ENCODE data around the gene OR2C1. TPM values are rescaled to one million over a fixed set of nuclear protein-coding genes. Genes with fewer than 3 reads are reported as not detected.

OR2C1 gene
- total RNA-seq, 1 experiment from 2014 or later: not detected

- ChIA-PET RAD21 (ENCODE audit: low non-redundant PET in 1 of 2, low total read pairs in 2 of 2, uncharacterized antibody in 2 of 2, unreplicated experiment in 2 of 2) (no interaction called here), POLR2A (no interaction called here), CTCF (no interaction called here)
- no peaks in the 10 kb centered on the region for H3K27me3 ChIP-seq (ENCODE audit: insufficient read depth, low read length)
- no peak for TF ChIP-seq ATF3 (IDR thresholded peaks at IDR 0.05)
- no peak for TF ChIP-seq FOSL1 (IDR thresholded peaks at IDR 0.05; ENCODE audit: low read depth)
- TF ChIP-seq CBX3 (IDR thresholded peaks at IDR 0.05; ENCODE audit: low read depth): no peak
- TF ChIP-seq SIN3A (IDR thresholded peaks at IDR 0.05; ENCODE audit: low read depth): no peak
- TF ChIP-seq JUND (IDR thresholded peaks at IDR 0.05): no peak
- no peak for TF ChIP-seq EZH2 (IDR thresholded peaks at IDR 0.05)
- no peak for TF ChIP-seq EGR1 (IDR thresholded peaks at IDR 0.05; ENCODE audit: low read depth)
- no peak for TF ChIP-seq YY1 (IDR thresholded peaks at IDR 0.05; ENCODE audit: extremely low read depth, insufficient replicate concordance, low read depth, low read length)
- no peak for TF ChIP-seq MAX (IDR thresholded peaks at IDR 0.05)
- no peak for TF ChIP-seq CTCF (IDR thresholded peaks at IDR 0.05 in 2 of 3, conservative IDR thresholded peaks at IDR 0.05 in 1 of 3; ENCODE audit: borderline replicate concordance in 1 of 3, insufficient read depth in 1 of 3, low read depth in 2 of 3, low read length in 2 of 3)
- no peak for TF ChIP-seq SRF (IDR thresholded peaks at IDR 0.05; ENCODE audit: low read depth)
- no peak for TF ChIP-seq ELF1 (IDR thresholded peaks at IDR 0.05; ENCODE audit: borderline replicate concordance, low read depth)
- intact Hi-C loops (cut with micrococcal nuclease): no loop called here
- H3K9me3 ChIP-seq (ENCODE audit: control insufficient read depth in 1 of 2, insufficient read depth in 1 of 2, low read depth in 1 of 2, low read length in 2 of 2): no peaks in the 10 kb centered on the region
- BruUV-seq (replicated peaks): no TSS peak
- no peak for ATAC-seq
- no peaks in the 10 kb centered on the region for H3K4me1 ChIP-seq (ENCODE audit: control insufficient read depth in 1 of 2, insufficient read depth in 2 of 2, low read length in 2 of 2)
- DNase-seq (ENCODE audit: low read depth, low spot score): no peak
- no peaks in the 10 kb centered on the region for H3K36me3 ChIP-seq (ENCODE audit: control insufficient read depth in 1 of 2, insufficient read depth in 2 of 2, low read length in 2 of 2)
- H3K27ac ChIP-seq (ENCODE audit: low read depth, low read length): no peak overlapping the region
- H3K79me2 ChIP-seq (ENCODE audit: insufficient read depth, low read length): no peaks in the 10 kb centered on the region
- no peaks in the 10 kb centered on the region for H4K20me1 ChIP-seq (ENCODE audit: insufficient read depth)
- H2AFZ ChIP-seq (ENCODE audit: low read depth, low read length, poor library complexity, severe bottlenecking): no peak overlapping the region
- no peak overlapping the region for H3K4me3 ChIP-seq (replicated peaks in 1 of 2; ENCODE audit: low read depth in 1 of 2, low read length in 2 of 2)
- H3K9ac ChIP-seq (ENCODE audit: low read length): no peak overlapping the region
- no peak overlapping the region for H3K4me2 ChIP-seq (ENCODE audit: low read length)
- H3K9me2 ChIP-seq (ENCODE audit: insufficient read depth): no peaks in the 10 kb centered on the region
These were observed 8.1 kb upstream of the OR2C1 start for GRCh38 chr16:3347586-3347985.
